Sigmoid colon (tissue), 7 donors: ENCODE results near the gene MRPL41. TPM values are rescaled to one million over a fixed set of nuclear protein-coding genes. Genes with fewer than 3 reads are reported as not detected.
"Not testable (repeated sequence)": the region's sequence is repeated elsewhere in the genome, so short reads cannot be mapped to it uniquely, and the experiment has no call there.

ENCODE experiments used
- DNase-seq: peaks from one replicate; pipeline ENCODE4 v3.0.0-alpha.2; 2019
- H3K27ac ChIP-seq, 4 donors: fragments of 200-600 bp; sonication (generic); one replicate each; pipeline ENCODE4 v1.5.1; 2016 to 2019; ENCODE audit warnings: mild to moderate bottlenecking in 1 of 4
- H3K27me3 ChIP-seq, 3 donors: fragments of 200-600 bp; sonication (generic); one replicate each; pipeline ENCODE4 v1.5.1; 2019; ENCODE audit warnings: mild to moderate bottlenecking in 1 of 3
- H3K36me3 ChIP-seq, 4 donors: fragments of 200-600 bp; sonication (generic); one replicate each; pipeline ENCODE4 v1.5.1; 2016 to 2019
- H3K4me1 ChIP-seq, 4 donors: fragments of 200-600 bp; sonication (generic); one replicate each; pipeline ENCODE4 v1.5.1; 2017 to 2019
- H3K4me3 ChIP-seq, 4 donors: fragments of 200-600 bp; sonication (generic); one replicate each; pipeline ENCODE4 v1.5.1; 2017 to 2019; ENCODE audit warnings: mild to moderate bottlenecking in 2 of 4, moderate library complexity in 1 of 4
- H3K9me3 ChIP-seq, 4 donors: fragments of 200-600 bp in 3 of 4; sonication (generic) in 3 of 4; one replicate each; pipeline versions ENCODE4 v1.5.1 to v1.6.1; 2013 to 2019
- EP300 ChIP-seq, 4 donors: sonication (generic); formaldehyde crosslinking; IDR thresholded peaks; one replicate each; pipeline ENCODE4 v1.6.1; 2017; ENCODE audit warnings: antibody characterized with exemption in 4 of 4
- POLR2A ChIP-seq, 2 donors: fragments of 450-650 bp; IDR thresholded peaks; one replicate each; pipeline ENCODE4 v1.6.1; 2016; ENCODE audit warnings: antibody characterized with exemption in 2 of 2, mild to moderate bottlenecking in 2 of 2, moderate library complexity in 2 of 2
- POLR2AphosphoS5 ChIP-seq, 4 donors: sonication (generic); formaldehyde crosslinking; IDR thresholded peaks; one replicate each; pipeline ENCODE4 v1.6.1; 2017; ENCODE audit warnings: antibody characterized with exemption in 4 of 4
- WGBS, 2 donors: extraction: QIAGEN DNeasy Blood & Tissue Kit; methylation state at CpG; one replicate each; pipeline ENCODE4 v1.1.7; 2013; 5-methylcytosine and 5-hydroxymethylcytosine counted together
- intact Hi-C: fragments of 100-400 bp; cut with DNase I; formaldehyde crosslinking; loops from one replicate; pipeline ENCODE4 v1.15.1; 2023
- polyA plus RNA-seq, 3 donors: library from polyadenylated mRNA; stranded (reverse); fragments of 200-250 nt; gene quantifications; one replicate each; pipeline ENCODE4 v1.2.3, GENCODE V29; 2013
- total RNA-seq, 4 donors: library from RNA; depleted of rRNA; stranded (reverse); fragments of >200 nt; gene quantifications; one replicate each; pipeline ENCODE4 v1.1.0, GENCODE V29; 2016
- TF ChIP-seq, protein P1 (sequence below), 4 experiments: fragments of 450-650 bp in 3 of 4; fragments of 200-600 bp in 1 of 4; IDR thresholded peaks; one replicate each; pipeline ENCODE4 v1.5.1; 2016 to 2019; ENCODE audit warnings: antibody characterized with exemption in 4 of 4, mild to moderate bottlenecking in 3 of 4, moderate library complexity in 2 of 4
- donor health status: healthy with polysubstance abuse.
- donor health status: Bipolar disorder and iron deficiency.
- donor health status: healthy.

The MRPL41 gene
- total and polyA plus RNA-seq, 7 donors: 38.5 to 162 (median 73.1) TPM

GRCh38 chr9:137506274-137506673 is 45.4 kb upstream of the MRPL41 start:
- Histone ChIP-seq H3K27ac (no peak overlapping the region), H3K4me1 (no peaks in the 10 kb centered on the region), H3K4me3 (no peak overlapping the region), H3K9me3 (no peaks in the 10 kb centered on the region), H3K36me3 (peaks cover 0 to 5% (median 0%) of the 10 kb centered on the region in 4 donors), H3K27me3 (no peaks in the 10 kb centered on the region)
- 79 to 94% methylated on average over 15 of the region's 15 CpGs for WGBS, 2 donors
- TF ChIP-seq, protein P1, sequence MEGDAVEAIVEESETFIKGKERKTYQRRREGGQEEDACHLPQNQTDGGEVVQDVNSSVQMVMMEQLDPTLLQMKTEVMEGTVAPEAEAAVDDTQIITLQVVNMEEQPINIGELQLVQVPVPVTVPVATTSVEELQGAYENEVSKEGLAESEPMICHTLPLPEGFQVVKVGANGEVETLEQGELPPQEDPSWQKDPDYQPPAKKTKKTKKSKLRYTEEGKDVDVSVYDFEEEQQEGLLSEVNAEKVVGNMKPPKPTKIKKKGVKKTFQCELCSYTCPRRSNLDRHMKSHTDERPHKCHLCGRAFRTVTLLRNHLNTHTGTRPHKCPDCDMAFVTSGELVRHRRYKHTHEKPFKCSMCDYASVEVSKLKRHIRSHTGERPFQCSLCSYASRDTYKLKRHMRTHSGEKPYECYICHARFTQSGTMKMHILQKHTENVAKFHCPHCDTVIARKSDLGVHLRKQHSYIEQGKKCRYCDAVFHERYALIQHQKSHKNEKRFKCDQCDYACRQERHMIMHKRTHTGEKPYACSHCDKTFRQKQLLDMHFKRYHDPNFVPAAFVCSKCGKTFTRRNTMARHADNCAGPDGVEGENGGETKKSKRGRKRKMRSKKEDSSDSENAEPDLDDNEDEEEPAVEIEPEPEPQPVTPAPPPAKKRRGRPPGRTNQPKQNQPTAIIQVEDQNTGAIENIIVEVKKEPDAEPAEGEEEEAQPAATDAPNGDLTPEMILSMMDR (IDR thresholded peaks at IDR 0.05): no peak
- TF ChIP-seq POLR2A (IDR thresholded peaks at IDR 0.05): no peak
- TF ChIP-seq POLR2AphosphoS5 (IDR thresholded peaks at IDR 0.05): no peak
- TF ChIP-seq EP300 (IDR thresholded peaks at IDR 0.05): no peak
- intact Hi-C loops: no loop called here
- DNase-seq: peak; percentile 42

GRCh38 chr9:137506702-137507171 is 44.9 kb upstream of the MRPL41 start:
- intact Hi-C loops: no loop called here
- H3K4me3 ChIP-seq: no peak overlapping the region
- H3K27ac ChIP-seq: no peak overlapping the region
- H3K36me3 ChIP-seq: peaks cover 0 to under 1% (median 0%) of the 10 kb centered on the region in 4 donors
- no peaks in the 10 kb centered on the region for H3K27me3 ChIP-seq
- TF ChIP-seq EP300 (IDR thresholded peaks at IDR 0.05) (no peak), POLR2AphosphoS5 (IDR thresholded peaks at IDR 0.05) (no peak), POLR2A (IDR thresholded peaks at IDR 0.05) (no peak)
- TF ChIP-seq, protein P1 (IDR thresholded peaks at IDR 0.05): no peak
- H3K4me1 ChIP-seq: no peaks in the 10 kb centered on the region
- peak; percentile 56 for DNase-seq
- no peaks in the 10 kb centered on the region for H3K9me3 ChIP-seq
- WGBS, 2 donors: 90 to 91% methylated on average over 26 of the region's 26 CpGs

DNA sequence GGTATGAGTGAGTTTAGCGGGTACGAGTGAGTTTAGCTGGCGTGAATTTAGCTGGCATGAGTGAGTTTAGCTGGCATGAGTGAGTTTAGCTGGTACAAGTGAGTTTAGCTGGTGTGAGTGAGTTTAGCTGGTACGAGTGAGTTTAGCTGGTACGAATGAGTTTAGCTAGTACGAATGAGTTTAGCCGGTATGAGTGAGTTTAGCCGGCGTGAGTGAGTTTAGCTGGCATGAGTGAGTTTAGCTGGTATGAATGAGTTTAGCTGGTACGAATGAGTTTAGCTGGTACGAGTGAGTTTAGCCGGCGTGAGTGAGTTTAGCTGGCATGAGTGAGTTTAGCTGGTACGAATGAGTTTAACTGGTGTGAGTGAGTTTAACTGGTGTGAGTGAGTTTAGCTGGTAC is 42.5 kb upstream of the MRPL41 start:
- no peaks in the 10 kb centered on the region for H3K27me3 ChIP-seq
- no peak overlapping the region for H3K27ac ChIP-seq
- no peaks in the 10 kb centered on the region for H3K36me3 ChIP-seq
- TF ChIP-seq, protein P1 (IDR thresholded peaks at IDR 0.05): no peak
- TF ChIP-seq POLR2A (IDR thresholded peaks at IDR 0.05) (no peak), POLR2AphosphoS5 (IDR thresholded peaks at IDR 0.05) (no peak), EP300 (IDR thresholded peaks at IDR 0.05) (no peak)
- intact Hi-C loops: no loop called here
- H3K4me1 ChIP-seq: no peaks in the 10 kb centered on the region
- DNase-seq: peak; percentile 7
- H3K4me3 ChIP-seq: no peak overlapping the region
- 80 to 89% methylated on average over 14 of the region's 14 CpGs for WGBS, 2 donors
- no peaks in the 10 kb centered on the region for H3K9me3 ChIP-seq

GRCh38 chr9:137511126-137511525 is 40.6 kb upstream of the MRPL41 start:
- H3K36me3 ChIP-seq, H3K9me3 ChIP-seq, H3K27ac ChIP-seq, H3K27me3 ChIP-seq, intact Hi-C loops, H3K4me3 ChIP-seq, H3K4me1 ChIP-seq: not testable (repeated sequence)
- 85 to 94% methylated on average over 22 of the region's 22 CpGs for WGBS, 2 donors
- peak; percentile 43 for DNase-seq

GRCh38 chr9:137511758-137512463 is 39.8 kb upstream of the MRPL41 start:
- H3K9me3 ChIP-seq: no peaks in the 10 kb centered on the region
- H3K27me3 ChIP-seq: no peaks in the 10 kb centered on the region
- no peak overlapping the region for H3K27ac ChIP-seq
- intact Hi-C loops: no loop called here
- peaks cover 0 to 4% (median 0%) of the 10 kb centered on the region in 4 donors for H3K36me3 ChIP-seq
- TF ChIP-seq POLR2AphosphoS5 (IDR thresholded peaks at IDR 0.05): no peak
- no peak for TF ChIP-seq EP300 (IDR thresholded peaks at IDR 0.05)
- TF ChIP-seq POLR2A (IDR thresholded peaks at IDR 0.05): no peak
- TF ChIP-seq, protein P1 (IDR thresholded peaks at IDR 0.05): no peak
- 88 to 91% methylated on average over 25 of the region's 25 CpGs for WGBS, 2 donors
- no peaks in the 10 kb centered on the region for H3K4me1 ChIP-seq
- no peak overlapping the region for H3K4me3 ChIP-seq
- DNase-seq: peak; percentile 10

DNA sequence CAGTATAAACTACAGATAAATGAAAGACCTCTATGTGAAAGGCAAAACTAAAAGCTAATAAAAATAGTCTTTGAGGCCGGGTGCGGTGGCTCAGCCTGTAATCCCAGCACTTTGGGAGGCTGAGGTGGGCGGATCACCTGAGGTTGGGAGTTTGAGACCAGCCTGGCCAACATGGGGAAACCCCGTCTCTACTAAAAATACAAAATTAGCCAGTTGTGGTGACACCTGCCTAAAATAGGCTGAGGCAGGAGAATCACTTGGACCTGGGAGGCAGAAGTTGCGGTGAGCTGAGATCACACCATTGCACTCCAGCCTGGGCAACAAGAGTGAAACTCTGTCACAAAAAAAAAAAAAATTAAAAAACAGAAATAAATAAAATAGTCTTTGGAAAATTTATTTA is 38.5 kb upstream of the MRPL41 start:
- intact Hi-C loops, H3K4me1 ChIP-seq, H3K36me3 ChIP-seq, H3K9me3 ChIP-seq, H3K4me3 ChIP-seq, H3K27me3 ChIP-seq, H3K27ac ChIP-seq, DNase-seq: not testable (repeated sequence)
- 88 to 91% methylated on average over 5 of the region's 5 CpGs for WGBS, 2 donors

GRCh38 chr9:137513801-137514570 is 37.7 kb upstream of the MRPL41 start:
- H3K4me1 ChIP-seq, H3K27me3 ChIP-seq, H3K36me3 ChIP-seq, intact Hi-C loops, H3K9me3 ChIP-seq, H3K27ac ChIP-seq, DNase-seq, H3K4me3 ChIP-seq: not testable (repeated sequence)
- WGBS, 2 donors: 28 to 79% methylated on average over 42 of the region's 42 CpGs
